SU-DHL-6 (cell line): ENCODE measurements around the gene POLE.

Experiments used
- H2AFZ ChIP-seq: fragments of 200-600 bp; sonication (generic); 2 replicates; pipeline ENCODE4 v1.6.1; 2014; ENCODE audit warnings: low read depth, mild to moderate bottlenecking, moderate library complexity, mixed read lengths, antibody characterized with exemption, low read length; ENCODE audit not compliant: severe bottlenecking
- H3F3A ChIP-seq: fragments of 200-600 bp; shearing (Covaris generic); 2 replicates; pipeline ENCODE4 v1.6.0; 2016; ENCODE audit warnings: antibody characterized with exemption, mild to moderate bottlenecking; ENCODE audit not compliant: insufficient read depth
- H3K27ac ChIP-seq: fragments of 200-600 bp; sonication (generic); 2 replicates; pipeline ENCODE4 v1.5.1; 2016; ENCODE audit warnings: low read depth, mild to moderate bottlenecking, low read length, moderate library complexity, mixed read lengths
- H3K27me3 ChIP-seq: fragments of 200-600 bp; sonication (generic), shearing (Covaris generic); 2 replicates; pipeline ENCODE4 v1.6.0; 2014; ENCODE audit warnings: mild to moderate bottlenecking, low read length
- H3K36me3 ChIP-seq: fragments of 200-600 bp; sonication (generic); 2 replicates; pipeline ENCODE4 v1.6.1; 2014; ENCODE audit warnings: mild to moderate bottlenecking, low read length, mixed read lengths
- H3K4me2 ChIP-seq: fragments of 300-600, 200-600 bp; shearing (Covaris generic), sonication (generic); 2 replicates; pipeline ENCODE4 v1.6.0; 2014; ENCODE audit warnings: low read length, low read depth, mild to moderate bottlenecking; ENCODE audit not compliant: poor library complexity, severe bottlenecking
- H3K4me3 ChIP-seq: fragments of 200-600 bp; sonication (generic); 2 replicates; pipeline ENCODE4 v1.5.1; 2014; ENCODE audit warnings: antibody characterized with exemption, low read length, mild to moderate bottlenecking, mixed read lengths; ENCODE audit not compliant: insufficient read depth, poor library complexity, severe bottlenecking
- H3K79me2 ChIP-seq: fragments of 200-600 bp; sonication (generic); 2 replicates; pipeline ENCODE4 v1.6.1; 2014; ENCODE audit warnings: mild to moderate bottlenecking, low read length, moderate library complexity; ENCODE audit not compliant: insufficient read depth
- H3K9ac ChIP-seq: fragments of 200-600 bp; sonication (generic); 2 replicates; pipeline ENCODE4 v1.7.0; 2014; ENCODE audit warnings: mild to moderate bottlenecking, low read length
- H3K9me2 ChIP-seq: fragments of 200-600 bp; sonication (generic); replicated peaks from 2 replicates; pipeline ENCODE4 v1.6.1; 2014; ENCODE audit warnings: low read length; ENCODE audit not compliant: insufficient read depth
- H3K9me3 ChIP-seq: fragments of 200-600 bp; sonication (generic); 2 replicates; pipeline ENCODE4 v1.6.1; 2014; ENCODE audit warnings: low read length, mixed read lengths; ENCODE audit not compliant: insufficient read depth
- H4K20me1 ChIP-seq: fragments of 200-600 bp; sonication (generic); 2 replicates; pipeline ENCODE4 v1.6.1; 2014; ENCODE audit warnings: low read depth, mild to moderate bottlenecking, antibody characterized with exemption, low read length, moderate library complexity, mixed read lengths
- CTCF ChIP-seq: fragments of 200-600 bp; sonication (generic); IDR thresholded peaks from one replicate; pipeline ENCODE4 v1.5.1; 2017; ENCODE audit warnings: antibody characterized with exemption, mild to moderate bottlenecking, low read length, moderate library complexity; ENCODE audit not compliant: insufficient read depth, poor library complexity, severe bottlenecking
- EZH2phosphoT487 ChIP-seq: fragments of 200-600 bp; sonication (generic), shearing (Covaris generic); conservative IDR thresholded peaks from 2 replicates; pipeline ENCODE4 v1.6.1; 2018; ENCODE audit warnings: mild to moderate bottlenecking, antibody characterized with exemption, low read length, moderate library complexity, mixed read lengths

Gene POLE

GRCh38 chr12:132580701-132581292 lies 106.3 kb downstream of the POLE start:
- H3K4me3 ChIP-seq, result no peak overlapping the region
- no peaks in the 10 kb centered on the region for H3K36me3 ChIP-seq
- H3K9me2 ChIP-seq, result no peaks in the 10 kb centered on the region
- no peaks in the 10 kb centered on the region for H3K79me2 ChIP-seq
- no peaks in the 10 kb centered on the region; the same call in 1 of the 2 replicates for H3F3A ChIP-seq
- no peak overlapping the region for H3K27ac ChIP-seq
- no peaks in the 10 kb centered on the region for H3K27me3 ChIP-seq
- no peaks in the 10 kb centered on the region for H3K9me3 ChIP-seq
- H3K9ac ChIP-seq, result no peak overlapping the region
- no peak overlapping the region for H2AFZ ChIP-seq
- H3K4me2 ChIP-seq, result no peak overlapping the region
- H4K20me1 ChIP-seq, result no peaks in the 10 kb centered on the region
- TF ChIP-seq EZH2phosphoT487 (no peak), CTCF (no peak)

DNA sequence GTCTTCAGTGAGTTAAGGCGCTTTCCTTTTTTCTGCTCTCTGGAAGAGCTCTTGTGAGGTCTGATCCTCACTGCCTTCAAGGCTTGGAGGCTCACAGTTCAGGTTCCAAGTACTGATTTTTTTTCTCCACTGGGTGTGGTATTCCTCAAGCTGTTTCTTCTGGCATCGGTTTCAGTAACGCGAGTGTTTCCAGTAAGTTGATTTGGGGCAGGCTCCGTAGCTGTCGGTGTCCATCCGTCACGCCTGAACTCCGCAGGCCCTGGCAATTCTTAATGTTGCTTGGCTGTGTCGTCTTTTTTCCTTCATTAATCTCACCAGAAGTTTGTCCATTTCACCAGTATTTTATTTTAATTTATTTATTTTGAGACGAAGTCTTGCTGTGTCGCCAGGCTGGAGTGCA lies 107.4 kb downstream of the POLE start:
- no peak overlapping the region for H2AFZ ChIP-seq
- no peaks in the 10 kb centered on the region for H3K36me3 ChIP-seq
- no peaks in the 10 kb centered on the region for H4K20me1 ChIP-seq
- no peaks in the 10 kb centered on the region for H3K9me2 ChIP-seq
- no peaks in the 10 kb centered on the region for H3K79me2 ChIP-seq
- H3K4me2 ChIP-seq, result no peak overlapping the region
- no peak overlapping the region for H3K27ac ChIP-seq
- H3K4me3 ChIP-seq, result no peak overlapping the region
- no peaks in the 10 kb centered on the region; the same call in 1 of the 2 replicates for H3F3A ChIP-seq
- H3K9me3 ChIP-seq, result no peaks in the 10 kb centered on the region
- no peaks in the 10 kb centered on the region for H3K27me3 ChIP-seq
- H3K9ac ChIP-seq, result no peak overlapping the region
- TF ChIP-seq EZH2phosphoT487 (no peak), CTCF (no peak)

DNA sequence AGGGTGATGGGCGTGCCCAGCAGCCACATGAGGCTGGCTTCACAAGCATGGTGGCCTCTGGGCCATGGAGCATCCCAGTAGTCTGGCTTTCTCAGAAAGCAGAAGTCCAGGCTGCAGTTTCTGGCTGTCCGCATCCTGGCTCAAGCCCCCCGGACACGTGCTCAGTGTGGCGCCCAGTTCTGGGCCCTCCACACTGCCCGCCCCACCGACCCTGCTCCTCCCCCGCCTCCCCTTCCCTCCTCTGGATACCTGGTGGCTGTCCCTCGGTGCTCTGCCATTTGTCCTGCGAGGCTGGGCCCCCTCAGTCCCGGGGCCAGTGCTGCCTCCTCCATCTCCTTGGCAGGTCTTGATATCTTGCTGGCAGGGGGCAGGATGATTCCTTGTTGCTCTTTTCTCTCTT lies 108.3 kb downstream of the POLE start:
- H3K9ac ChIP-seq, result no peak overlapping the region
- H3K4me2 ChIP-seq, result no peak overlapping the region
- no peaks in the 10 kb centered on the region for H3F3A ChIP-seq
- no peaks in the 10 kb centered on the region for H3K27me3 ChIP-seq
- H3K36me3 ChIP-seq, result no peaks in the 10 kb centered on the region
- no peaks in the 10 kb centered on the region for H3K79me2 ChIP-seq
- no peaks in the 10 kb centered on the region for H3K9me2 ChIP-seq
- no peak overlapping the region for H3K27ac ChIP-seq
- no peaks in the 10 kb centered on the region for H3K9me3 ChIP-seq
- TF ChIP-seq CTCF (no peak), EZH2phosphoT487 (no peak)
- no peaks in the 10 kb centered on the region for H4K20me1 ChIP-seq
- no peak overlapping the region for H2AFZ ChIP-seq
- H3K4me3 ChIP-seq, result no peak overlapping the region
